GM23338 (cell line): ENCODE results near the gene ZBTB34. TPM values are rescaled to one million over a fixed set of nuclear protein-coding genes. Genes with fewer than 3 reads are reported as not detected.

Source experiments
- ATAC-seq: fragments of 200-7000 bp; cut with Tn5 transposase; 3 replicates; pipeline ENCODE4 v1.9.1; 2020
- DNase-seq: peaks from one replicate; pipeline ENCODE4 v3.0.0-alpha.2; 2015; ENCODE audit warnings: low spot score
- H2AFZ ChIP-seq: fragments of 200-600 bp; sonication (generic); 2 replicates; pipeline ENCODE4 v1.8.0; 2016; ENCODE audit warnings: antibody characterized with exemption, mild to moderate bottlenecking, moderate library complexity
- H3F3A ChIP-seq: fragments of 200-600 bp; sonication (generic); replicated peaks from 2 replicates; pipeline ENCODE4 v1.8.0; 2017; ENCODE audit warnings: antibody characterized with exemption, mixed run types, low read depth
- H3K27ac ChIP-seq: fragments of 200-600 bp; sonication (generic); 2 replicates; pipeline ENCODE4 v1.6.1; 2016; ENCODE audit warnings: low read depth
- H3K27me3 ChIP-seq: fragments of 200-600 bp; sonication (generic); 2 replicates; pipeline ENCODE4 v1.8.0; 2016; ENCODE audit warnings: mild to moderate bottlenecking, mixed run types, moderate library complexity; ENCODE audit not compliant: insufficient read depth
- H3K36me3 ChIP-seq: fragments of 200-600 bp; sonication (generic); 2 replicates; pipeline ENCODE4 v1.8.0; 2016; ENCODE audit warnings: mild to moderate bottlenecking; ENCODE audit not compliant: insufficient read depth
- H3K4me1 ChIP-seq: fragments of 200-600 bp; sonication (generic); 2 replicates; pipeline ENCODE4 v1.8.0; 2016; ENCODE audit warnings: mild to moderate bottlenecking, moderate library complexity; ENCODE audit not compliant: insufficient read depth
- H3K4me2 ChIP-seq: fragments of 200-600 bp; sonication (generic); 2 replicates; pipeline ENCODE4 v1.7.1; 2017; ENCODE audit warnings: mixed run types
- H3K4me3 ChIP-seq: fragments of 200-600 bp; sonication (generic); 2 replicates; pipeline ENCODE4 v1.6.1; 2016; ENCODE audit warnings: mixed run types
- H3K79me2 ChIP-seq: fragments of 200-600 bp; sonication (generic); replicated peaks from 2 replicates; pipeline ENCODE4 v1.8.0; 2017; ENCODE audit warnings: mild to moderate bottlenecking; ENCODE audit not compliant: insufficient read depth
- H3K9me2 ChIP-seq: fragments of 200-600 bp; sonication (generic); 2 replicates; pipeline ENCODE4 v1.8.0; 2017; ENCODE audit not compliant: insufficient read depth
- H4K20me1 ChIP-seq: fragments of 200-600 bp; sonication (generic); replicated peaks from 2 replicates; pipeline ENCODE4 v1.8.0; 2017; ENCODE audit warnings: mild to moderate bottlenecking; ENCODE audit not compliant: insufficient read depth
- H3K27ac Mint-ChIP-seq: 2 replicates; pipeline ENCODE4 v1.8.0; 2020; ENCODE audit warnings: inconsistent platforms, mild to moderate bottlenecking, moderate library complexity, mixed read lengths
- H3K27me3 Mint-ChIP-seq: 3 replicates; pipeline ENCODE4 v1.8.0; 2022; ENCODE audit warnings: low read depth, mild to moderate bottlenecking, moderate library complexity, mixed read lengths, inconsistent platforms; ENCODE audit not compliant: insufficient read depth, poor library complexity
- H3K36me3 Mint-ChIP-seq: 3 replicates; pipeline ENCODE4 v1.8.0; 2021; ENCODE audit warnings: low read depth, mild to moderate bottlenecking, inconsistent platforms, moderate library complexity, mixed read lengths
- H3K4me1 Mint-ChIP-seq: 3 replicates; pipeline ENCODE4 v1.8.0; 2020; ENCODE audit warnings: mild to moderate bottlenecking, inconsistent platforms, mixed read lengths
- H3K4me3 Mint-ChIP-seq: 3 replicates; pipeline ENCODE4 v1.8.0; 2021; ENCODE audit warnings: moderate library complexity, mild to moderate bottlenecking, inconsistent platforms, mixed read lengths
- H3K9me3 Mint-ChIP-seq: 3 replicates; pipeline ENCODE4 v1.8.0; 2020; ENCODE audit warnings: moderate library complexity, mild to moderate bottlenecking, inconsistent platforms, mixed read lengths
- CREB1 ChIP-seq: fragments of 250-450 bp; sonication (Bioruptor Pico); IDR thresholded peaks from 2 replicates; pipeline ENCODE4 v1.5.0; 2020; ENCODE audit warnings: low read depth, mild to moderate bottlenecking, moderate library complexity
- ETS1 ChIP-seq: IDR thresholded peaks from 2 replicates; pipeline ENCODE4 v1.6.1; 2016; ENCODE audit warnings: antibody characterized with exemption
- EZH2 ChIP-seq: fragments of 200-600 bp; sonication (generic); IDR thresholded peaks from one replicate; pipeline ENCODE4 v1.8.0; 2017; ENCODE audit warnings: antibody characterized with exemption, mild to moderate bottlenecking, low read depth; ENCODE audit not compliant: unreplicated experiment
- EZH2phosphoT487 ChIP-seq: fragments of 200-600 bp; sonication (generic); IDR thresholded peaks from one replicate; pipeline ENCODE4 v1.8.1; 2018; ENCODE audit warnings: antibody characterized with exemption; ENCODE audit not compliant: unreplicated experiment
- JUNB ChIP-seq: IDR thresholded peaks from one replicate; pipeline ENCODE4 v1.6.1; 2016; ENCODE audit warnings: antibody characterized with exemption; ENCODE audit not compliant: unreplicated experiment
- NANOG ChIP-seq: IDR thresholded peaks from 2 replicates; pipeline ENCODE4 v1.6.1; 2016; ENCODE audit warnings: antibody characterized with exemption, borderline replicate concordance
- POLR2AphosphoS5 ChIP-seq: IDR thresholded peaks from 2 replicates; pipeline ENCODE4 v1.6.1; 2016; ENCODE audit warnings: antibody characterized with exemption, low read depth
- REST ChIP-seq: IDR thresholded peaks from one replicate; pipeline ENCODE4 v1.6.1; 2018; ENCODE audit warnings: antibody characterized with exemption; ENCODE audit not compliant: unreplicated experiment
- STAT1 ChIP-seq: IDR thresholded peaks from one replicate; pipeline ENCODE4 v1.6.1; 2016; ENCODE audit warnings: antibody characterized with exemption; ENCODE audit not compliant: unreplicated experiment
- ZNF114 ChIP-seq: fragments of 250-450 bp; sonication (Bioruptor Pico); IDR thresholded peaks from 2 replicates; pipeline ENCODE4 v1.5.0; 2020; ENCODE audit warnings: mild to moderate bottlenecking, moderate library complexity
- ZNF331 ChIP-seq: fragments of 250-450 bp; sonication (Bioruptor Pico); IDR thresholded peaks from 2 replicates; pipeline ENCODE4 v1.5.0; 2020; ENCODE audit warnings: low read depth, mild to moderate bottlenecking, moderate library complexity
- ZNF462 ChIP-seq: fragments of 250-450 bp; sonication (Bioruptor Pico); IDR thresholded peaks from 2 replicates; pipeline ENCODE4 v1.5.0; 2020; ENCODE audit warnings: mild to moderate bottlenecking, moderate library complexity
- polyA plus RNA-seq: library from polyadenylated mRNA; unstranded; fragments of >200 nt; fragmentation: Nextera tagmentation; extraction: Ambion mirVana; gene quantifications from 2 replicates; pipeline ENCODE4 v1.2.1, GENCODE V29; 2016
- total RNA-seq: library from RNA; depleted of rRNA; stranded (reverse); fragments of >200 nt; shearing (Covaris generic); gene quantifications from 2 replicates; pipeline ENCODE4 v1.2.3, GENCODE V29; 2014

The ZBTB34 gene
- total and polyA plus RNA-seq, 2 experiments from 2014 or later = 6.4 to 21.9 TPM

GRCh38 chr9:126836216-126836615 lies 24.2 kb upstream of the ZBTB34 start (continued):
- TF ChIP-seq CREB1 (no peak), EZH2phosphoT487 (no peak), ZNF331 (CRISPR knock-in tag) (no peak), EZH2 (no peak), JUNB (no peak), ZNF462 (CRISPR knock-in tag) (no peak), POLR2AphosphoS5 (no peak), STAT1 (no peak)

- H3K4me3 ChIP-seq = no peak overlapping the region
Measured at GRCh38 chr9:126838055-126838811, 22.2 kb upstream of the ZBTB34 start.

More at GRCh38 chr9:126838055-126838811, 22.2 kb upstream of the ZBTB34 start:
- no peak for DNase-seq
- no peaks in the 10 kb centered on the region for H3K27me3 ChIP-seq
- H4K20me1 ChIP-seq = peaks cover 9% of the 10 kb centered on the region
- no peaks in the 10 kb centered on the region for H3K9me2 ChIP-seq
- TF ChIP-seq EZH2phosphoT487 (no peak), ZNF114 (CRISPR knock-in tag) (no peak), REST (no peak), NANOG (no peak), EZH2 (no peak), STAT1 (no peak), JUNB (no peak), ETS1 (no peak)
- Mint-ChIP-seq H3K36me3 (peaks cover 22% of the 10 kb centered on the region), H3K27ac (no peak overlapping the region), H3K4me3 (no peak overlapping the region), H3K4me1 (peaks cover 4% of the 10 kb centered on the region), H3K27me3 (peaks cover under 1% of the 10 kb centered on the region), H3K9me3 (no peaks in the 10 kb centered on the region)
- no peaks in the 10 kb centered on the region for H3K4me1 ChIP-seq
- H3K27ac ChIP-seq = no peak overlapping the region
- no peaks in the 10 kb centered on the region; the same call in 1 of the 2 replicates for H3K36me3 ChIP-seq
- H3F3A ChIP-seq = no peaks in the 10 kb centered on the region
- no peak for ATAC-seq
- no peak overlapping the region for H2AFZ ChIP-seq
- peaks cover 13% of the 10 kb centered on the region for H3K79me2 ChIP-seq
- H3K4me2 ChIP-seq = no peak overlapping the region
